HepG2 (cell line): ENCODE data around the gene EARS2. TPM values are rescaled to one million over a fixed set of nuclear protein-coding genes. Genes with fewer than 3 reads are reported as not detected.

Experiments used
- CBX2 ChIP-seq, 2 experiments: fragments of 200-600 bp in 1 of 2; sonication (generic); formaldehyde crosslinking in 1 of 2; IDR thresholded peaks; 2 replicates each; pipeline versions ENCODE4 v1.7.0 to v1.8.1; 2018 to 2022; ENCODE audit warnings: low read depth in 2 of 2, low read length in 1 of 2, mild to moderate bottlenecking in 1 of 2, missing genetic modification reagents in 1 of 2
- GABPB1 ChIP-seq: IDR thresholded peaks from 2 replicates; pipeline ENCODE4 v1.6.1; 2016; ENCODE audit warnings: mild to moderate bottlenecking, missing genetic modification reagents, moderate library complexity, missing compliant biosample characterization
- GLI4 ChIP-seq: sonication (generic); formaldehyde crosslinking; IDR thresholded peaks from 2 replicates; pipeline ENCODE4 v1.5.1; 2020; ENCODE audit warnings: missing genetic modification reagents, mild to moderate bottlenecking, moderate library complexity, borderline replicate concordance
- KDM2A ChIP-seq: sonication (generic); formaldehyde crosslinking; IDR thresholded peaks from 2 replicates; pipeline ENCODE4 v1.4.0; 2020; ENCODE audit warnings: low read depth, missing genetic modification reagents, borderline replicate concordance
- MAZ ChIP-seq, 2 experiments: sonication (generic) in 1 of 2; formaldehyde crosslinking in 1 of 2; IDR thresholded peaks; 2 replicates each; pipeline versions ENCODE4 v1.5.0 to v1.6.1; 2012 to 2020; ENCODE audit warnings: low read depth in 2 of 2, mild to moderate bottlenecking in 2 of 2, borderline replicate concordance in 1 of 2, improper control_type of control experiment in 1 of 2, low read length in 1 of 2, missing genetic modification reagents in 1 of 2, moderate library complexity in 1 of 2
- MIER3 ChIP-seq: IDR thresholded peaks from 2 replicates; pipeline ENCODE4 v1.6.1; 2016; ENCODE audit warnings: missing compliant biosample characterization, borderline replicate concordance
- SATB2 ChIP-seq: sonication (generic); formaldehyde crosslinking; IDR thresholded peaks from 2 replicates; pipeline ENCODE4 v1.5.0; 2020; ENCODE audit warnings: missing genetic modification reagents
- SP140L ChIP-seq: sonication (generic); formaldehyde crosslinking; IDR thresholded peaks from 2 replicates; pipeline ENCODE4 v1.4.0; 2020; ENCODE audit warnings: missing genetic modification reagents, borderline replicate concordance
- ZNF10 ChIP-seq: sonication (generic); formaldehyde crosslinking; IDR thresholded peaks from 2 replicates; pipeline ENCODE4 v1.4.0; 2020; ENCODE audit warnings: mild to moderate bottlenecking, low read depth, missing genetic modification reagents, borderline replicate concordance
- ZNF577 ChIP-seq: sonication (generic); formaldehyde crosslinking; IDR thresholded peaks from 2 replicates; pipeline ENCODE4 v1.4.0; 2020; ENCODE audit warnings: mild to moderate bottlenecking, low read depth, missing genetic modification reagents, borderline replicate concordance
- ZNF7 ChIP-seq: IDR thresholded peaks from 2 replicates; pipeline ENCODE4 v1.6.1; 2016; ENCODE audit warnings: missing biosample characterization, missing genetic modification reagents
- ZSCAN25 ChIP-seq: sonication (generic); formaldehyde crosslinking; IDR thresholded peaks from 2 replicates; pipeline ENCODE4 v1.8.0; 2022; ENCODE audit warnings: mild to moderate bottlenecking, missing genetic modification reagents
- polyA plus RNA-seq, 8 experiments: library from polyadenylated mRNA; depleted of rRNA in 3 of 8; stranded (reverse) in 7 of 8; unstranded in 1 of 8; fragments of >200 nt; fragmentation: Illumina TruSeq in 4 of 8; extraction: Trizol in 4 of 8; gene quantifications; 2 replicates each; pipeline versions ENCODE4 v1.2.1 to v1.2.3, GENCODE V29; 2011 to 2016; ENCODE audit warnings: low read depth in 4 of 8, missing spikeins in 1 of 8, mixed read lengths in 1 of 8; ENCODE audit not compliant: insufficient read depth in 1 of 8
- total RNA-seq, 5 experiments: library from RNA; depleted of rRNA; stranded (reverse); fragments of >200 nt; fragmentation: Illumina TruSeq; extraction: Trizol; gene quantifications; 2 replicates each; pipeline ENCODE4 v1.2.3, GENCODE V29; 2016; ENCODE audit warnings: low read depth in 1 of 5
- TF ChIP-seq, protein P1 (sequence below): sonication (generic); formaldehyde crosslinking; IDR thresholded peaks from 2 replicates; pipeline ENCODE4 v1.4.0; 2020; ENCODE audit warnings: missing genetic modification reagents, borderline replicate concordance
- TF ChIP-seq, protein P2 (sequence below): sonication (generic); formaldehyde crosslinking; IDR thresholded peaks from 2 replicates; pipeline ENCODE4 v1.5.1; 2020; ENCODE audit warnings: mild to moderate bottlenecking, missing genetic modification reagents, borderline replicate concordance
- TF ChIP-seq, protein P3 (sequence below): sonication (generic); formaldehyde crosslinking; IDR thresholded peaks from 2 replicates; pipeline ENCODE4 v1.5.0; 2020; ENCODE audit warnings: missing genetic modification reagents
- TF ChIP-seq, protein P4 (sequence below): sonication (generic); formaldehyde crosslinking; IDR thresholded peaks from 2 replicates; pipeline ENCODE4 v1.4.0; 2020; ENCODE audit warnings: missing genetic modification reagents
- TF ChIP-seq, protein P5 (sequence below): fragments of 450-650 bp; IDR thresholded peaks from 2 replicates; pipeline ENCODE4 v1.6.1; 2016

EARS2 gene
- total and polyA plus RNA-seq, 2 of the 13 experiments (the other 11 are each of a cell fraction or from before 2014, with no cell fraction given): 49.4 to 80.4 TPM

DNA sequence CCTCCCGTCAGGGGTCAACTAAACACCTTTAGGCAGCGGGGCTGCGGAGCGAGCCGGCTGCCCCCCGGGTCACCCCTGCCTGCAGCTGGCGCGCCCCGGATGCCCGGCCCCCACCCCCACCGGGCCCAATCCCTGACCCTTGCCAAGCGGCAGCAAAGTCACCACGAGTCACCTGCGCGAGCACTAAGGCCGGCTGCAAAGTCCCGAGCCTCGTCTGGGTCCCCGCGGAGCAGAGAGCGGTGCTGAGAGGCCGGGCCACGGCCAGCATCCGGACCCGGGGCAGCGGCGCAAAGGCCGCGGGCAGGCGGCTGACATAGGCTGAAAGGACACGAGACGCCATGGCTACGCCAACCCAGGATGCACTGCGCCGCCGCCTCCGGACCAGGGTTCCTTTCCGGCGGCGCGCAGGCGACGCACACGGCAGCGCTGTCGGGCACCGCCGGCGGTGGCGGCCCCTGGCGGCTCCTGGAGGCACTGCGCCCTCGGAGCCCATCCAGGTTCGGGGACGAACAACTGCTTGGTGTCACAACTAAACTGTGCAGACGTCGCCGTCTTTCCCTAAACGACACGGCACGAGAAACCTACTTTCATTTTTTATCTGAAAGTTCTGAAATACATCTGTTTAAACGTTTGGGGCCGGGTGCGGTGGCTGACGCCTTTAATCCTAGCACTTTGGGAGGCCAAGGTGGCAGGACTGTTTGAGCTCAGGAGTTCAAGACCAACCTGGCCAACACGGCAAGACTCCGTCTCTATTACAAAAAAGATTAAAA, 39.0 kb upstream of the EARS2 start, which contains the start of gene NDUFAB1 (continued):
- TF ChIP-seq, protein P1, sequence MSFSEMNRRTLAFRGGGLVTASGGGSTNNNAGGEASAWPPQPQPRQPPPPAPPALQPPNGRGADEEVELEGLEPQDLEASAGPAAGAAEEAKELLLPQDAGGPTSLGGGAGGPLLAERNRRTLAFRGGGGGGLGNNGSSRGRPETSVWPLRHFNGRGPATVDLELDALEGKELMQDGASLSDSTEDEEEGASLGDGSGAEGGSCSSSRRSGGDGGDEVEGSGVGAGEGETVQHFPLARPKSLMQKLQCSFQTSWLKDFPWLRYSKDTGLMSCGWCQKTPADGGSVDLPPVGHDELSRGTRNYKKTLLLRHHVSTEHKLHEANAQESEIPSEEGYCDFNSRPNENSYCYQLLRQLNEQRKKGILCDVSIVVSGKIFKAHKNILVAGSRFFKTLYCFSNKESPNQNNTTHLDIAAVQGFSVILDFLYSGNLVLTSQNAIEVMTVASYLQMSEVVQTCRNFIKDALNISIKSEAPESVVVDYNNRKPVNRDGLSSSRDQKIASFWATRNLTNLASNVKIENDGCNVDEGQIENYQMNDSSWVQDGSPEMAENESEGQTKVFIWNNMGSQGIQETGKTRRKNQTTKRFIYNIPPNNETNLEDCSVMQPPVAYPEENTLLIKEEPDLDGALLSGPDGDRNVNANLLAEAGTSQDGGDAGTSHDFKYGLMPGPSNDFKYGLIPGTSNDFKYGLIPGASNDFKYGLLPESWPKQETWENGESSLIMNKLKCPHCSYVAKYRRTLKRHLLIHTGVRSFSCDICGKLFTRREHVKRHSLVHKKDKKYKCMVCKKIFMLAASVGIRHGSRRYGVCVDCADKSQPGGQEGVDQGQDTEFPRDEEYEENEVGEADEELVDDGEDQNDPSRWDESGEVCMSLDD (CRISPR knock-in tag): 0 out of 2 replicates have a peak, but pooled peaks have one; percentile 40
- peak; percentile 94 for TF ChIP-seq MIER3
- no peak for TF ChIP-seq CBX2 (IDR thresholded peaks at IDR 0.05; ENCODE audit: low read depth, low read length)
- no peak for TF ChIP-seq CBX2 (CRISPR knock-in tag; IDR thresholded peaks at IDR 0.05; ENCODE audit: low read depth)
- TF ChIP-seq ZSCAN25 (CRISPR knock-in tag): peak; percentile 76
- TF ChIP-seq, protein P2, sequence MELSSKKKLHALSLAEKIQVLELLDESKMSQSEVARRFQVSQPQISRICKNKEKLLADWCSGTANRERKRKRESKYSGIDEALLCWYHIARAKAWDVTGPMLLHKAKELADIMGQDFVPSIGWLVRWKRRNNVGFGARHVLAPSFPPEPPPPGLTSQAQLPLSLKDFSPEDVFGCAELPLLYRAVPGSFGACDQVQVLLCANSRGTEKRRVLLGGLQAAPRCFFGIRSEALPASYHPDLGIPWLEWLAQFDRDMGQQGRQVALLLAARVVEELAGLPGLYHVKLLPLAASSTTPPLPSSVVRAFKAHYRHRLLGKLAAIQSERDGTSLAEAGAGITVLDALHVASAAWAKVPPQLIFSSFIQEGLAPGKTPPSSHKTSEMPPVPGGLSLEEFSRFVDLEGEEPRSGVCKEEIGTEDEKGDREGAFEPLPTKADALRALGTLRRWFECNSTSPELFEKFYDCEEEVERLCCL (CRISPR knock-in tag): no peak
- peak; percentile 95 for TF ChIP-seq KDM2A (CRISPR knock-in tag)
- peak; percentile 89; the same call in 1 of the 2 replicates for TF ChIP-seq GLI4 (CRISPR knock-in tag)
- TF ChIP-seq, protein P3, sequence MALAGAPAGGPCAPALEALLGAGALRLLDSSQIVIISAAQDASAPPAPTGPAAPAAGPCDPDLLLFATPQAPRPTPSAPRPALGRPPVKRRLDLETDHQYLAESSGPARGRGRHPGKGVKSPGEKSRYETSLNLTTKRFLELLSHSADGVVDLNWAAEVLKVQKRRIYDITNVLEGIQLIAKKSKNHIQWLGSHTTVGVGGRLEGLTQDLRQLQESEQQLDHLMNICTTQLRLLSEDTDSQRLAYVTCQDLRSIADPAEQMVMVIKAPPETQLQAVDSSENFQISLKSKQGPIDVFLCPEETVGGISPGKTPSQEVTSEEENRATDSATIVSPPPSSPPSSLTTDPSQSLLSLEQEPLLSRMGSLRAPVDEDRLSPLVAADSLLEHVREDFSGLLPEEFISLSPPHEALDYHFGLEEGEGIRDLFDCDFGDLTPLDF (CRISPR knock-in tag): peak; percentile 89
- TF ChIP-seq, protein P4, sequence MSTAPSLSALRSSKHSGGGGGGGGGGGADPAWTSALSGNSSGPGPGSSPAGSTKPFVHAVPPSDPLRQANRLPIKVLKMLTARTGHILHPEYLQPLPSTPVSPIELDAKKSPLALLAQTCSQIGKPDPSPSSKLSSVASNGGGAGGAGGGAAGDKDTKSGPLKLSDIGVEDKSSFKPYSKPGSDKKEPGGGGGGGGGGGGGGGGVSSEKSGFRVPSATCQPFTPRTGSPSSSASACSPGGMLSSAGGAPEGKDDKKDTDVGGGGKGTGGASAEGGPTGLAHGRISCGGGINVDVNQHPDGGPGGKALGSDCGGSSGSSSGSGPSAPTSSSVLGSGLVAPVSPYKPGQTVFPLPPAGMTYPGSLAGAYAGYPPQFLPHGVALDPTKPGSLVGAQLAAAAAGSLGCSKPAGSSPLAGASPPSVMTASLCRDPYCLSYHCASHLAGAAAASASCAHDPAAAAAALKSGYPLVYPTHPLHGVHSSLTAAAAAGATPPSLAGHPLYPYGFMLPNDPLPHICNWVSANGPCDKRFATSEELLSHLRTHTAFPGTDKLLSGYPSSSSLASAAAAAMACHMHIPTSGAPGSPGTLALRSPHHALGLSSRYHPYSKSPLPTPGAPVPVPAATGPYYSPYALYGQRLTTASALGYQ (CRISPR knock-in tag): peak; percentile 95
- TF ChIP-seq SP140L (CRISPR knock-in tag): peak; percentile 82; the same call in 1 of the 2 replicates
- no peak for TF ChIP-seq MAZ (IDR thresholded peaks at IDR 0.05; ENCODE audit: borderline replicate concordance, low read depth, low read length)
- TF ChIP-seq MAZ (CRISPR knock-in tag; IDR thresholded peaks at IDR 0.05; ENCODE audit: low read depth): peak; percentile 86
- TF ChIP-seq ZNF10 (CRISPR knock-in tag): 0 out of 2 replicates have a peak, but pooled peaks have one; percentile 66
- TF ChIP-seq SATB2: peak; percentile 91
- peak; percentile 98 for TF ChIP-seq GABPB1 (CRISPR knock-in tag)
- no peak for TF ChIP-seq ZNF577 (CRISPR knock-in tag)
- no peak for TF ChIP-seq ZNF7 (CRISPR knock-in tag)
- TF ChIP-seq, protein P5, sequence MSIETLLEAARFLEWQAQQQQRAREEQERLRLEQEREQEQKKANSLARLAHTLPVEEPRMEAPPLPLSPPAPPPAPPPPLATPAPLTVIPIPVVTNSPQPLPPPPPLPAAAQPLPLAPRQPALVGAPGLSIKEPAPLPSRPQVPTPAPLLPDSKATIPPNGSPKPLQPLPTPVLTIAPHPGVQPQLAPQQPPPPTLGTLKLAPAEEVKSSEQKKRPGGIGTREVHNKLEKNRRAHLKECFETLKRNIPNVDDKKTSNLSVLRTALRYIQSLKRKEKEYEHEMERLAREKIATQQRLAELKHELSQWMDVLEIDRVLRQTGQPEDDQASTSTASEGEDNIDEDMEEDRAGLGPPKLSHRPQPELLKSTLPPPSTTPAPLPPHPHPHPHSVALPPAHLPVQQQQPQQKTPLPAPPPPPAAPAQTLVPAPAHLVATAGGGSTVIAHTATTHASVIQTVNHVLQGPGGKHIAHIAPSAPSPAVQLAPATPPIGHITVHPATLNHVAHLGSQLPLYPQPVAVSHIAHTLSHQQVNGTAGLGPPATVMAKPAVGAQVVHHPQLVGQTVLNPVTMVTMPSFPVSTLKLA: peak; percentile 59
